NCI-H2107 (cell line): ENCODE results near the gene UBTD2.
"Not testable (repeated sequence)": the region's sequence is repeated elsewhere in the genome, so short reads cannot be mapped to it uniquely, and the experiment has no call there.

Experiments
- DNase-seq: peaks from one replicate; lab custom pipeline; 2025; lab: John Stamatoyannopoulos, UW

The UBTD2 gene

DNA sequence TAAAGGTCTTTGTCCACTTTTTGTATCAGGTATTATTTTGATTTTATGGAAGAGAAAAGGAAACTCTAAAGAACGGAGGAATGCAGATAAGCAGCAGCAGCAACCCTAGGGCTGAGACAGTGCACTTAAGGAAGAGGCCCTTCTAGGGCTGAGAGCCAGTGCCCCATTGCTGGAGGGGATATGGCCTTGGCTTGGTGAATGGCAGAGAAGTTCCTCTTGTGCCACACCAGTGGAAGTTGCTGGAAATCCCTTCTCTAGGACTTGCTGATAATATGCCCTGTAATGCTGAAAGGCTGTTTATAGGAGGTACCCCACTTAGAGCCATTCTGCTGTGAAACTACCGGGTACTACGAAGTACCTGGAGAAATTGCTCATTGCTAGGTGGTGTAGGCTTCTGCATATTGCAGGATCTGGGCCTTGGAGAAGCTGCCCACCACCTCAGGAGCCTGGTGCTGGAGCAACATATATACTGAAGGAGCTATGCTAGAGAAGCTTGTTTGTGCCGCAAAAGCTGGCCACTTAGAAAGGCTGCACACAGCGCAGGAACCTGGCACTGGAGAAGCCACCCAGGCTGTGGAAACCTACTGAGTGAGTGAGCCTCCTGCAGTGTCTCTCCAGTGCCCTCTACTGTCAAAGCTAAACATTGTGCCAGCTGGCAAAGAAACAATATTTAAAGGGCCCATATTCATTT, 9.6 kb upstream of the UBTD2 start:
- peak; percentile 57 for DNase-seq

DNA sequence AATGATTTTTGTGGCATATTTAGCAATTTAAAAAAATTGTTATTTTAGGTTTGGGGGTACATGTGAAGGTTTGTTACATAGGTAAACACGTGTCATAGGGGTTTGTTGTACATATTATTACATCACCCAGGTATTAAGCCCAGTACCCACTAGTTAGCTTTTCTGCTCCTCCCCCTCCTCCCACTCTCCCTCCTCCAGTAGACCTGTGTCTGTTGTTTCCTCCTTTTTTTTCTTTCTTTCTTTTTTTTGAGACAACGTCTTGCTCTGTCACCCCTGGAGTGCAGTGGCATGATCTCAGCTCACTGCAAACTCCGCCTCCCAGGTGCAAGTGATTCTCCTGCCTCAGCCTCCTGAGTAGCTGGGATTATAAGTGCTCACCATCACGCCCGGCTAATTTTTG, 8.3 kb upstream of the UBTD2 start:
- not testable (repeated sequence) for DNase-seq

DNA sequence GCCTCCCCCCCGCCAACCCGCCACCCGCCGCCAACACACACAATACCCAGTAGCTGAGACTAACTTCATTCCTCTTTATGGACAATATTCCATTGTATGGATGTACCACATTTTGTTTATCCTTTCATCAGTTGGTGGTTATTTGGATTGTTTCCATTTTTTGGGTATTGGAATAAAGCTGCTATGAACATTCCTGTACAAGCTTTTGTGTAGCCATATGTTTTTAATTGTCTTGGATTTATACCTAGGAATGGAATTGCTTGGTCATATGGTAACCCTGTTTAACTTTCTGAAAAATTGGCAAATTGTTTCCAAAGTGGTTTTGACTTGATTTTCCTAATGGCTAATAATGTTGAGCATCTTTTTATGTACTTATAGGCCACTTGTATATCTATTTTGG, 4.9 kb upstream of the UBTD2 start:
- no peak for DNase-seq

DNA sequence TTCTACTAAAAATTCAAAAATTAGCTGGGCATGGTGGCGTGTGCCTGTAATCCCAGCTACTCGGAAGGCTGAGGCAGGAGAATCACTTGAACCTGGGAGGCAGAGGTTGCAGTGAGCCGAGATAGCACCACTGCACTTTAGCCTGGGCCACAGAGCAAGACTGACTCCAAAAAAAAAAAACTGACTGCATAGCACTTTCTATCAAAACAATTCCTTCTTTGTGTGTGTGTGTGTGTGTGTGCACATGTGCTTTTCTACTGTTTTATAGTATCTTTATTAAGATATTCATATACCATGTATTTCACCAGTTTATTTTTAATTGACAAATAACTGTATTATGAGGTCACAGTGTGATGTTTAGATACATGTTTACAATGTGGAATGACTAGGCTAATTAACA, 3.6 kb upstream of the UBTD2 start:
- DNase-seq, result not testable (repeated sequence)

DNA sequence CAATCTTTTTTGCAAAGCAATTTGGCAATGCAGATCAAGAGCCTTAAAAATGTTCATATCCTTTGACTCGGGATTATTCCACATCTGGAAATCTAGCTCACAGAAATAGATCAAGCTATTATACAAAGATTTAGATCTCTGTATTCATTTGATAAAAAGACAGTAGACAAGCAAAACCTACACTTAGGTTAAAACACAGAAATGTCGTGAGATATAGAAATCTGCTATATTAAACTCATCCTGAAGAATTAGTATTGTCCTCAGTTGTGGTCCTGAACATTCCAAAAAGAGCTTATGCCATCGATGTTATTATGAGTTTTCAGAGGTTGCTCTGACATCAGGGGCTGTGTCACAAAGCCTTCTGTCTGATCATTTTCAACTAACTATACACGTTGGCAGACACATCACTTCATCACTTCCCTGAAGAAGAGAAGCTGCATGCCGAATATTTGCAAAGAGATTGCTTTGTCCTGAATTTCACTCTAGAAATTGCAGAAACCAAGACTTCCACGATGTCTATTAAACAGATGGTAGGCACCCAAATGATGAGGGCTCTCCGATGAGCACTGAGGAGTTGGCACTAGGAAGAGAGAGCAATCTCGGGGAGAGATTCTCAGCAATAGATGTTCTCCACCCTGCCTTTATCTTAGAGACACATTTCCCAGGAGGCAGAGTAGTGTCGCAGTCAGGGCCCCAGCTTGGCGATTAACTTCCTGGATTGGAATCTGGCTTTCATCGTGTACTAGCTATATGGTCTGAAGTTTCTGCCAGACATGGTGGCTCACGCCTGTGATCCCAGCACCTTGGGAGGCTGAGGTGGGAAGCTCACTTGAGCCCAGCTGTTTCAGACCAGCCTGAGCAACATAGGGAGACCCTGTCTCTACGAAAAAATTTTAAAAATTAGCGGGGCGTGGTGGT, 1.9 kb upstream of the UBTD2 start:
- DNase-seq, result no peak

DNA sequence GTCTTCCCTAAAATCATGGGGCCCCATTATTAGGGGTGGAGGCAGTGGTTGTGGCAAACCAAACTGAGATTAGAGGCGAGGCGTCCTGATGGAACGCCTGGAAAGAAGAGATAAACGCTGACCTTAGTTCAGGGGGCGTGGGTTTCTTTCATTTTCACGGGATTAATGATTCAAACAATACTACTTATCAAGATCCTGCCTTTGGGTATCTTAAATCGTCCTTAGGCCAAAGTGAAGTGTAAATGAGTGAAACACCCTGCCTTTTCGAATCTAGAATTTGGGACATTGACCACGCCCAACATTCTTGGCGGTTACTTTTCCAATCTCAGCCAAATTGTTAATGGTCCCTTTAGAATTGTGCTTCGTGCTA, 1.0 kb upstream of the UBTD2 start:
- DNase-seq, result no peak

DNA sequence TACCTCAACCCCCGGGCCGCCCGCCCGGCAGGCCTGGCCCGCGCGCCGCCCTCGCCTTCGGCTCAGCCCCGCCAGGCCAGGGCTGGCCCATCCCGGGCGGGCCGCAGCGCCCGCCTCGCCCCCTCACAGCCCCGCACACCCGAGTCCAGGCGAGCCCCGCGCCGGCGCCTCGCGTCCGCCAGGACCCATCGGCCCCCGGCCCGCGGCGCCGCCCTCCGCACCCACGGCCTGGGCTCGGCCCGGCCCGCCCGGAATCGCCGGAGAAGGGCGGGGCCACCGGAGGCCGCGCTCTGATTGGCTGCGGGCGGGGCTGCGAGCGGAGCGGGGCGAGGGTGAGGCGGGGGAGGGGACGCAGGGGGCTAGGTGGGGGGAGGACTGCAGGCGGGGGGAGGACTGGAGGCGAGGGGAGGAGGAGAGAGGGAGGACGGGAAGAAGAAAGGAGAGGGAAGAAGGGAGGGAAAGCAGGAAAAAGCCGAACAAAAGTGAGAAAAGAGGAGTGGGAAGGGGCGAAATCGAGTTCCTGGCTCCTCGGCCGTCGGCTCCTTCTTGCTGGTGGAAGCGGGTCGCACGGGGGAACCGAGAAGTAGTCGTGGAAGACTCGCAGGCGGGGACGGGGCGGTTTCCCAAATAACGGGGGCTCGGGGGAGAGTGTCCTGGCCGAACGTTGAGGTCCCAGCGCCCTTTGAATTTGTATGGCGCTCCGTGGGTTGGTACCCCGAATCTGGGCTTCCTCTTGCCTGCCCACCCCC, 472 bp upstream of the UBTD2 start:
- DNase-seq, result peak; percentile 55

DNA sequence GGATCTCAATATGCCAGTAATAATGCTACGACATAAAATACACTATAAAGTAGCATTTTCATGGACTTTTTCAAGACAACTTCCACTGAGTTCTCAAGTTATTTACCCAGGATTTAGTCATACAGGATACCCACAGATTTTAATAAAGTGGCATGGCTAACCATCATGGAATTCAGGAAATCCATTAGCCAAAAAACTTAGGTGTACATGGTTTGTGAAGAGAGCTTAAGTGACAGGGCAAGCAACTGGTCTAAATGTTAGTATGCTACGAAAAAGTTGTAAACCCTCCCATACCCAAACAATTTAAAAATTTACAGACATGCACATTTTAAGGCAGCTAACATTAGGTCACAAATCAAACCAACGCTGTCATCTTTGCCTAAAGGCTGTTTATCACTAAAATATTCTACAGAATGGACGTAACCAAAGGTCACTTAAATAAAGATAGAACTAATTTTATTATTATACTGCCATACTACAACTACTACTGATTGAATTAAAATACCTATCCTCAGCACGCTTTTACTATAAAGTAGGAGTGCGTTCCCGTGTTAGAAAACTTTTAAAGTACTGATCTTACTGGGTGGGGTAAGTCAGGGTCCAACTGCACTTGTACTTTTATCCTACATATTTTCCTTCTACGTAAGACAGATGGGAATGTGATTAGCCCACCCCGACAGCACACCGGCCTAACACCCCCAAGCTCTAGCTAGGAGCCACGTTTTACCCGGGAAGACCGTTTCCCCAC, 1.1 kb downstream of the UBTD2 start:
- DNase-seq, result no peak

DNA sequence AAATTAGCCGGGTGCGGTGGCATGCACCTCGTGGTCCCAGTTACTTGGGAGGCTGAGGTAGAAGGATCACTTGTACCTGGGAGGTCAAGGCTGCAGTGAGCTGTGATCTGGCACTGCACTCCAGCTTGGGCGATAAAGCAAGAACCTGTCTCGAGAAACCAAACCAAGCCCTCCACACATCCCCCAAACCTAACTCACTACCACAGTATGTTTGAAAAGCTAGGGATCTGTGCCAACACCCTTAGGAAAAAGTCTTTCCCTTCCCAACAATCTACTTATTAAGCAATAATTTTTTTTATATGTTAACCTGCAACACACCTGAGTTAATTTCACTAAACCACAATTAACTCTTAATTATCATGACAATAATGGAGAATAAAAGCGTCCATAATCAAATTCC, 2.2 kb downstream of the UBTD2 start:
- DNase-seq, result no peak

DNA sequence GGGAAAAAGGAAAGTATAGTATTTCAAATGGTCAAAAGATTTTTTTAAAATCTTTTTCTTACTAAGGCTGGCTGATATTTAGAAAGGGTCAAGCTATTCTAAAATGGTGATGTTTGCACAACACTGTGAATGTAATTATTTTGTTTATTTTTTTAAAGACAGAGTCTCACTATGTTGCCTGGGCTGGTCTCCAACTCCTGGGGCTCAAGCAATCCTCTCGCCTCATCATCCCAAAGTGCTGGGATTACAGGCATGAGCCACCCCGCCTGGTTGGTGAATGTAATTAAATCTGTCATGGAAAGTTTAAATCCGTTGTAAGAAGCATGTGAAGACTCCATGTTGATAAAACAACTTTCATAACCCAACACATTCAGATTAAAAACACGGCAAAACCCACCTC, 2.6 kb downstream of the UBTD2 start:
- DNase-seq, result no peak

DNA sequence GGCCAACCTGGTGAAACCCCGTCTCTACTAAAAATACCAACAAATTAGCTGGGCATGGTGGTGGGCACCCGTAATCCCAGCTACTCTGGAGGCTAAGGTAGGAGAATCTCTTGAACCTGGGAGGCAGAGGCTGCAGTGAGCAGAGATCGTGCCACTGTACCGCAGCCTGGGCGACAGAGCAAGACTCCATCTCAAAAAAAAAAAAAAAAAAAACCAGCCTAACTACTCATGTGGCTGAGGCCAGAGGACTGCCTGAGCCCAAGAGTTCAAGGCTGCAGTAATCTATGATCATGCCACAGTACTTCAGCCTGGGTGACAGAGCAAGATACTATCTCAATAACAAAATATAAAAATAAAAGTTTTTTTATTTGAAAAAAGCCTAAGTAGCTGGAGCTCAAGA, 3.2 kb downstream of the UBTD2 start:
- no peak for DNase-seq

DNA sequence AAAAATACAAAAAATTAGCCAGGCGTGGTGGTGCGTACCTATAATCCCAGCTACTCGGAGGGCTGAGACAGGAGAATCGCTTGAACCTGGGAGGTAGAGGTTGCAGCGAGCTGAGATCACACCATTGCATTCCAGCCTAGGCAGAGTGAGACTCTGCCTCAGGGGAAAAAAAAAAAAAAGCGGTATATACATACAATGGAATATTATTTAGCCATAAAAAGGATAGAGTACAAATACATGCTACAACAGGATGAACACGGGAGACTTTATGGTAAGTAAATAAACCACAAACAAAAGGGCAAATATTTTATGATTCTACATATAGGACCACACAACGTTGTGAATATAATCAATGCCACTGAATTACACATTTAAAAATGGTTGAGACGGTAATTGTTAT, 5.2 kb downstream of the UBTD2 start:
- DNase-seq, result no peak

DNA sequence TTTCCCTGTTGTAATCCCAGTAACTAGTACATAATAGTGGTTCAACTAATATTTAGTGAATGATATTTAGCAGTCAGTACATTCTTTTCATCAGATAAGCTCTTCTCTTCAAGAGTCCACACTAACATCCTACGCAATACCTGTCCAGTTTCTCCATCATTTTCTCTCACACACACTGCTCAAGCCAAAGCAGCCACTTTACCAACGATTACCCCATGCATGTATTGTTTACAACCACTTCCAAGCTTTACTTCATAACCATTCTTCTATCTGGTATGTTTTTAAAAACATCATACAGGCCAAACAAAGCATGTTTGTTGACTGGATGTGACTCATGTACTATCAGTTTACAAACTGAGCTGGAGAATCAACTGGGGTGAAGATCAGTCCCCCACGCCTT, 7.3 kb downstream of the UBTD2 start:
- no peak for DNase-seq

DNA sequence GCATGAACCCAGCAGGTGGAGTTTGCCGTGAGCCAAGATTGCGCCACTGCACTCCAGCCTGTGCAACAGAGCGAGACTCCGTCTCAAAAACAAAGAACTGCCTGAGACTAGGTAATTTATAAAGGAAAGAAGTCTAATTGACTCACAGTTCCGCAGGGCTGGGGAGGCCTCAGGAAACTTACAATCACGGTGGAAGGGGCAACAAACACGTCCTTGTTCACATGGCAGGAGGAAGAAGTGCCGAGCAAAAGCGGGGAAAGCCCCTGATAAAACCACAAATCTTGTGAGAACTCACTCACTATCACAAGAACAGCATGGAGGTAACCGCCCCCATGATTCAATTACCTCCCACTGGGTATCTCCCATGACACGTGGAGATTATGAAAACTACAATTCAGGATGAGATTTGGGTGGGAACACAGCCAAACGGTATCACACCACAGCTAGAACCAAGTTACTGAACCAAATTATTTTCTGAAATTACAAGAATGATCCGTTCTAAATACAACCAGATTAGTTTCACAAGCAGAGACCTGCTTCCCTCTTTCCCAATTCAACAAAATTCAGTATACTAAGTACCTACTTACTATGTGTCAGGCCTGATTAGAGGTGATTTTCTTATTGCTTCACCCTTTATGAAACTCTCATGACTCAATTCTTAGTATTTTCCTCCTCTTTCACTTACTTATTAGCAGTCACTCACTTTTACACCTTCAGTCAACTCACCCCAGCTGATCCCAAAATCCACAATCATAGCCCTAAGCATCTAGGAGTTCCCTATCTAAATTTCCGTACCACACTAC, 8.4 kb downstream of the UBTD2 start:
- no peak for DNase-seq

DNA sequence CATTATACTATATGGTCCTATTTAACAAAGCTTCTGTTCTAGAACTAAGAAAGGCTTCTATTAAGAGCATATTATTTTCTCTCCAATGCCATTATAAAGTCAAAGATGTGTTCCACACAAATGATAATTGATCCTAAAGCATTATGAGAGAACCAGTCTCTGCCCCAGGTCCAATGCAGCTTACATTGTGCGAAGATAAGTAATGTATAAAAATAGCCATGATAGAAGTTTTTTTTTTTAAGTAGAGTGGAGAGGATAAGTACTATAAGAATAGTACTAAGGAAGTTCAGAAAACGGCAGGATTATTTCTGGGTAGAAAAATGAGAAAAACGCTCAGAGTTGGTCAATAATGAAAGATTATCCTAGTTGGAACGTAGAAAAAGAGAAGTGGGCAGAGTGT, 15.6 kb downstream of the UBTD2 start:
- DNase-seq, result no peak

DNA sequence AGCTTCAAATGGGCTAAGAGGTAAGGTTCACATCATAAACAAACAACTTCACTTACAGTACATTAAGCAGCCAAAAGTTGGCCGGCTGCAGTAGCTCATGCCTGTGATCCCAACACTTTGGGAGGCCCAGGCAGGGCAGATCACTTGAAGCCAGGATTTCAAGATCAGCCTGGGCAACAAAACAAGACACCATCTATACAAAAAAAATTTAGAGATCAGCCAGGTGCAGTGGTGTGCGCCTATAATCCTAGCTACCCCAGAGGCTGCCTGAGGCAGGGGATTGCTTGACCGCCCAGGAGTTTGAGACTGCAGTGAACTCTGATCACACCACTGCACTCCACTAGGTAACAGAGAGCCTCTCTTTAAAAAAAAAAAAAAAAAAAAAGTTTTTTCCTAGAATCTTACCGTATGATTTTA, 16.9 kb downstream of the UBTD2 start:
- DNase-seq, result no peak

DNA sequence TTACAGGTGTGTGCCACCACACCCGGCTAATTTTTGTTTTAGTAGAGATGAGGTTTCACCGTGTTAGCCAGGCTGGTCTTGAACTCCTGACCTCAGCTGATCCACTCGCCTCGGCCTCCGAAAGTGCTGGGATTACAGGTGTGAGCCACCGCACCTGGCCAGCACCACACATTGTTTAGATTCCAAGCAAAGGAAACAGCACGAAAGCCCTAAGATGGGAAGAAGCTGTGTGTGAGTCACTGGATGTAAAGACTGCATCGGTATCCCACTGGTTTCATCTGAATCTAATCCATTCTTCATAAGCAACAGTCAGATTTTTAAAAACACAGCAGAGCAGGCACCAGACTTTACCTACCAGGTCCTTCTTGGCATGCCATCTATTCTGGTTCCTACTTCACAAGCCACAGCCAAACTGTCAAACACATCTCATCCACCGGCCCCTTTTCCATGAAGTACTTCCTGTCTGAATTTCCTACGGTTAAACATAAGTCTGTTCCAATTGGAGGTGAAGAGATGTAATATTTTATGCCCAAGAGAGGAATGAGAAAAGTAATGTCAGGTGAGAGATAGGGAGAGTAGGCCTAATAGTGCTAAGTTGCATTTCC, 17.4 kb downstream of the UBTD2 start:
- DNase-seq, result no peak

DNA sequence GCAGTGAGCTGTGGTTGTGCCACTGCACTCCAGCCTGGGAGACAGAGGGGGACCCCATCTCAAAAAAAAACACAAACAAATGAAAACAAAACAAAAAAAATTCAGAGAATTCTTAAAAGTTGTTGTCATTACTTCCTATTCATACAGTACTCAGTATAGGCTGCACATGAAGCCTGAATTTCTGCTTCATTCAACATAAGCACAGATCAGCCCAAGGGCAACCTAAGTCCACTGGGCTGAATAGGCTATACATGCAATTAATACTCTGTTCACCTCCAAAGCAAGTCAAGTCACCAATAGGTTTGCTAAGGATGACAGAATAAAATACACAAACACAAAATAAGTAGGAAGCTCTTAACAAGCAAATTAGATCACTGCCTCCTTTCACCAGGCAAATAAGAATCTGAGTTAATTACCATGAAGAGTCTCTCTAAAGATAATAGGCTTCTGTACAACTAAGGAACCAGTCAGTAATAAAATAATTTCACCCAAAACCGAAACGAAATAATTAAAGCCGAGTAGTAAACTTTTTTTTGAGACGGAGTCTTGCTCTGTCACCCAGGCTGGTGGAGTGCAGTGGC, 18.7 kb downstream of the UBTD2 start:
- DNase-seq, result no peak

DNA sequence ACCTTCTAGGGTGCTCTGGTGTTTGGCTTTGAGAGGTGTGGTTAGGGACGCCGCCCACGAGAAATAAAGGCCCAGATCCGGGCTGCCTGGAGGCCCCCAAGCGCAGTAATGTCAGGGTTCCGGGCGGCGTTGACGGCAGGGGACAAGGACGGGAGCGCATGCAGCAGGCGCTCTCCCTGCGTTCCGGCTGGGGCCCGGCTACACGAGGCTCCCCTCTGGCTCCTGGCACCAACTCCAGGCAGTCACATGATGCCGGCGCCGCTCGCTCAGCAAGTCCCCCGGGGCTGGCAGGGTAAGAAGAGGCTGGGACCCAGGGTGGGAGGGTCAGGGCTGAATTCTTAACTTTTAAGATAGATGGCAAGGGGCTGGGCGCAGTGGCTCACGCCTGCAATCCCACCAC, 28.1 kb downstream of the UBTD2 start:
- DNase-seq, result no peak

DNA sequence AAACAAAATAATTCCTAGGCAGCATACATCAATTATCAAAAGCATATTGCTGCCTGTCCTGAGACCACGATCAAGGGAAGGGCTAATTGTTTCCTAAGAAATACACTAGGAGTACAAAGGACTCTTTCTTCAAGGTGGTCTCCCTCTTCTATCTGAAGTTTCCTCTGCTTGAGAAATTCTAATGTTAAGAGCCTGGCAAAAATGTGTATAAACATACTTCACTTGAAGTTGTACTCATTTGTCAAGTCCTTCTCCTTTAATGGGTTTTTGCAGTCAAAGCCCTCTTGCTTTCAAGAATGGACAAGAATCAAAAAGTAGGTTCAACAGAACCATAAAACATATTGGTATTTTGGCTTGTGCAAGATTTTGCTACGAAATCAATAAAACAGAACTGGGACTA, 31.1 kb downstream of the UBTD2 start:
- DNase-seq, result no peak

DNA sequence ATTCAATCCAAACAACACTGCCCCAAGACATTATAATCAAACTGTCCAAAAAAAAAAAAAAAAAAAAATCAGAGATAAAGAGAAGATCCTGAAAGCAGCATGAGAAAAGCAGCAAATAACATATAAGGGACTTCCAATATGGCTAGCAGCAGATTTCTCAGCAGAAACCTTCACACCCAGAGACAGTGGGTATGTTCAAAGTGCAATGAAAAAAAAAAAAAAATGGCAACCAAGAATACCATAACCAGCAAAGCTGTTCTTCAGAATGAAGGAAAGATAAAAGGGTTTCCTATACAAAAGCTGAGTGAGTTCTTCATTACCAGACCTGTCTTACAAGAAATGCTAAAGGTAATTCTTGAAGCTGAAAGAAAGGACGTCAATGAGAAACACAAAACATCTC, 32.1 kb downstream of the UBTD2 start:
- no peak for DNase-seq
